Stimulated activated naive B cell treated with anti-CD40 and anti-IgM and Interleukin-4, amounts not matched to agents 10 μg/mL and 1 μg/mL and 100 μg/mL, for 72 hours (primary cell): ENCODE data around the gene STAT3.
"Not testable (repeated sequence)": the region's sequence is repeated elsewhere in the genome, so short reads cannot be mapped to it uniquely, and the experiment has no call there.

Experiments used
- ATAC-seq, 2 donors: fragments of 150-1000 bp; cut with Tn5 transposase; replicated peaks; 2 replicates each; pipeline ENCODE4 v1.10.0; 2021; ENCODE audit warnings: moderate library complexity in 1 of 2
- DNase-seq: peaks from one replicate; pipeline ENCODE4 v3.0.0; 2021
- H3K27ac Mint-ChIP-seq: one replicate; pipeline ENCODE4 v1.8.0; 2022; ENCODE audit warnings: mild to moderate bottlenecking, mixed read lengths
- H3K27me3 Mint-ChIP-seq, 2 donors: one replicate each; pipeline ENCODE4 v1.8.0; 2022; ENCODE audit warnings: mixed read lengths in 2 of 2
- H3K36me3 Mint-ChIP-seq, 2 donors: one replicate each; pipeline ENCODE4 v1.8.0; 2022; ENCODE audit warnings: mixed read lengths in 2 of 2, mild to moderate bottlenecking in 1 of 2
- H3K4me1 Mint-ChIP-seq, 2 donors: one replicate each; pipeline ENCODE4 v1.8.0; 2022; ENCODE audit warnings: mixed read lengths in 2 of 2, mild to moderate bottlenecking in 1 of 2
- H3K4me3 Mint-ChIP-seq, 2 donors: one replicate each; pipeline ENCODE4 v1.8.0; 2022; ENCODE audit warnings: mild to moderate bottlenecking in 2 of 2, mixed read lengths in 2 of 2, moderate library complexity in 1 of 2
- H3K9me3 Mint-ChIP-seq, 2 donors: one replicate each; pipeline ENCODE4 v1.8.0; 2022; ENCODE audit warnings: mixed read lengths in 2 of 2, mild to moderate bottlenecking in 1 of 2

Gene STAT3

GRCh38 chr17:42305543-42306384 lies 82.5 kb downstream of the STAT3 start:
- no peak for ATAC-seq
- Mint-ChIP-seq H3K4me1 (peaks cover 61 to 63% of the 10 kb centered on the region in 2 donors), H3K36me3 (peaks cover 80 to 90% of the 10 kb centered on the region in 2 donors), H3K9me3 (no peaks in the 10 kb centered on the region), H3K27ac (peak overlapping the region; percentile 88), H3K4me3 (peak overlapping the region; percentile 7 to 28), H3K27me3 (no peaks in the 10 kb centered on the region)
- no peak for DNase-seq

DNA sequence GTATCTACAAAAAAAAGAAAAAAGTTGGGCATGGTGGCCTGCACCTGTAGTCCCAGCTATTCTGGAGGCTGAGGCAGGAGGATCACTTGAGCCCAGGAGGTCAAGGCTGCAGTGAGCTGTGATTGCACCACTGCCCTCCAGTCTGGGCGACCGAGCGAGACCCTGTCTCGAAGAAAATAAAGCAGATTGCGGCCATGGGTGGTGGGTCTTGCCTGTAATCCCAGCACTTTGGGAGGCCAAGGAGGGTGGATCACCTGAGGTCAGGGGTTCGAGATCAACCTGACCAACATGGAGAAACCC lies 83.3 kb downstream of the STAT3 start:
- ATAC-seq, H3K9me3 Mint-ChIP-seq, DNase-seq, H3K27me3 Mint-ChIP-seq, H3K4me3 Mint-ChIP-seq, H3K27ac Mint-ChIP-seq: not testable (repeated sequence)
- H3K4me1 Mint-ChIP-seq = peaks cover 54 to 55% of the 10 kb centered on the region in 2 donors
- peaks cover 72 to 83% of the 10 kb centered on the region in 2 donors for H3K36me3 Mint-ChIP-seq

- Mint-ChIP-seq H3K36me3 (peaks cover 68 to 77% of the 10 kb centered on the region in 2 donors), H3K27ac (peak overlapping the region; percentile 75), H3K9me3 (no peaks in the 10 kb centered on the region), H3K4me3 (peak overlapping the region in 1 of 2 donors; percentile 21), H3K27me3 (no peaks in the 10 kb centered on the region), H3K4me1 (peaks cover 49 to 51% of the 10 kb centered on the region in 2 donors)
- peak in 1 of 2 donors; percentile 11 for ATAC-seq
- no peak for DNase-seq
Measured at GRCh38 chr17:42304187-42305030, 83.8 kb downstream of the STAT3 start.

DNA sequence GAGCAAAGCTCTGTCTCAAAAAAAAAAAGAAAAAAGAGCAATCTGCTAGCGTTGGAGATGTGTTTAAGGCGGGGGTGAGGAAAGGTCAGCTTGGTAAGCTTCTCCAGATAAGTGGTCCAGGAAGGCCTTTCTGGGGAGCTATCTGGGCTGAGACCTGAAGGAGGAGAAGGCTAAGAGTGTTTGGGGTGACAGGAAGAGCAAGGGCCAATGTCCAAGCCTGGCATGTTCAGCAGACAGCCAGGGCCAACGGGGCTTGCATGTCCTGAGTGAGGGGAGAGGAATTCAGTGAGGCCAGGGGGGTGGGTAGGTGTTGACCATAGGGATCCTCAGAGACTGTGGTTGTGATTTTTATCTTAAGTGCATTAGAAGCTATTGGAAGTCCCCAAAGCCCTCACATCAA lies 84.5 kb downstream of the STAT3 start:
- DNase-seq (no peak), ATAC-seq (no peak)
- Mint-ChIP-seq H3K4me1 (peaks cover 48 to 49% of the 10 kb centered on the region in 2 donors), H3K4me3 (peak overlapping the region in 1 of 2 donors; percentile 56), H3K36me3 (peaks cover 68 to 76% of the 10 kb centered on the region in 2 donors), H3K27ac (peak overlapping the region; percentile 88), H3K9me3 (no peaks in the 10 kb centered on the region), H3K27me3 (no peaks in the 10 kb centered on the region)

GRCh38 chr17:42301022-42301421 lies 87.2 kb downstream of the STAT3 start:
- no peak for ATAC-seq
- peaks cover 54 to 59% of the 10 kb centered on the region in 2 donors for H3K36me3 Mint-ChIP-seq
- H3K9me3 Mint-ChIP-seq = no peaks in the 10 kb centered on the region
- H3K4me1 Mint-ChIP-seq = peaks cover 33 to 37% of the 10 kb centered on the region in 2 donors
- no peak overlapping the region for H3K4me3 Mint-ChIP-seq
- H3K27ac Mint-ChIP-seq = peak overlapping the region; percentile 83
- H3K27me3 Mint-ChIP-seq = no peaks in the 10 kb centered on the region
- DNase-seq = no peak

- not testable (repeated sequence) for H3K27ac Mint-ChIP-seq, H3K27me3 Mint-ChIP-seq, DNase-seq, H3K9me3 Mint-ChIP-seq, H3K4me3 Mint-ChIP-seq, ATAC-seq
- Mint-ChIP-seq H3K4me1 (peaks cover 36 to 44% of the 10 kb centered on the region in 2 donors), H3K36me3 (peaks cover 54 to 61% of the 10 kb centered on the region in 2 donors)
Measured at GRCh38 chr17:42299913-42300312, 88.3 kb downstream of the STAT3 start.

- not testable (repeated sequence) for ATAC-seq, H3K4me3 Mint-ChIP-seq, H3K27me3 Mint-ChIP-seq, H3K27ac Mint-ChIP-seq, DNase-seq, H3K9me3 Mint-ChIP-seq
- peaks cover 41 to 42% of the 10 kb centered on the region in 2 donors for H3K4me1 Mint-ChIP-seq
- H3K36me3 Mint-ChIP-seq = peaks cover 48 to 60% of the 10 kb centered on the region in 2 donors
Measured at GRCh38 chr17:42299361-42299760, 88.9 kb downstream of the STAT3 start.

- H3K4me3 Mint-ChIP-seq, DNase-seq, ATAC-seq, H3K9me3 Mint-ChIP-seq, H3K27ac Mint-ChIP-seq, H3K27me3 Mint-ChIP-seq: not testable (repeated sequence)
- Mint-ChIP-seq H3K36me3 (peaks cover 41 to 54% of the 10 kb centered on the region in 2 donors), H3K4me1 (peaks cover 38 to 45% of the 10 kb centered on the region in 2 donors)
Measured at GRCh38 chr17:42297775-42298174, 90.5 kb downstream of the STAT3 start.

- Mint-ChIP-seq H3K4me1 (peaks cover 34 to 56% of the 10 kb centered on the region in 2 donors), H3K27me3 (no peaks in the 10 kb centered on the region), H3K4me3 (peak overlapping the region in 1 of 2 donors; percentile 25), H3K36me3 (peaks cover 39 to 56% of the 10 kb centered on the region in 2 donors), H3K9me3 (no peaks in the 10 kb centered on the region), H3K27ac (no peak overlapping the region)
- DNase-seq (no peak), ATAC-seq (no peak)
Measured at GRCh38 chr17:42296012-42296411, 92.2 kb downstream of the STAT3 start.

- Mint-ChIP-seq H3K36me3 (peaks cover 45 to 66% of the 10 kb centered on the region in 2 donors), H3K9me3 (no peaks in the 10 kb centered on the region), H3K4me1 (peaks cover 40 to 67% of the 10 kb centered on the region in 2 donors), H3K27me3 (no peaks in the 10 kb centered on the region), H3K27ac (peak overlapping the region; percentile 14), H3K4me3 (no peak overlapping the region)
- no peak for ATAC-seq
- DNase-seq = no peak
Measured at GRCh38 chr17:42294469-42295398, 93.5 kb downstream of the STAT3 start.

DNA sequence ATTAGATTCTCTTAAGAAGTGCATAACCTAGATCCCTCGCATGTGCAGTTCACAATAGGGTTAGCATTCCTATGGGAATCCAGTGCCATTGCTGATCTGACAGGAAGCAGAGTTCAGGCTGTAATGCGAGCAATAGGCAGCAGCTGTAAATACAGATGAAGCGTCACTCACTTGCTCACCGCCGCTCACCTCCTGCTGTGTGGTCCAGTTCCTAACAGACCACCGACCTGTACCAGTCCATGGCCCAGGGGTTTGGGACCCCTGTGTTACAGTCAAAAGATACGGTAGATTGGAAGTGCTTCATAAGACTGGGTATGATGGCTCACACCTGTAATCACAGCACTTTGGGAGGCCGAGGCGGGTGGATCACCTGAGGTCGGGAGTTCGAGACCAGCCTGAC lies 97.1 kb downstream of the STAT3 start:
- DNase-seq = no peak
- Mint-ChIP-seq H3K9me3 (no peaks in the 10 kb centered on the region), H3K4me3 (peak overlapping the region; percentile 55 to 89), H3K36me3 (peaks cover 46 to 63% of the 10 kb centered on the region in 2 donors), H3K27ac (peak overlapping the region; percentile 74), H3K27me3 (no peaks in the 10 kb centered on the region), H3K4me1 (peaks cover 50 to 83% of the 10 kb centered on the region in 2 donors)
- no peak for ATAC-seq

DNA sequence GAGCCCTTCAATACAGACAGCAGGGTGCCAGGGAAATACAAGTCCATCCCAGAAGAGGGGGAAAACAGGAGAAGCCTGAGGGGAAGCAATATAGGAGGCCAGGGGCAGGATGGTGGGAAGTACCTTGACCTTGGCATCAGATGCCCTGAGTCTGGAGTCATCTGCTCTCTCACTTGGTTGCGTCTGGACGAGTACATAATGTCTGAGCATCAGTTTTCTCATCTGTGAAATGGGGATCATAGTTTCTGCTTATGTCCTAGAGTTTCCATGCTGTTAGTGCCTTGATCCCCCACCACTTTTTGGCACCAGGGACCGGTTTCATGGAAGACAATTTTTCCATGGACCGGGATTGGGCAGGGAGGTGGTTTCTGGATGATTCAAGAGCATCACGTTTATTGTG lies 97.7 kb downstream of the STAT3 start:
- H3K4me3 Mint-ChIP-seq = peak overlapping the region; percentile 89 to 98
- peaks cover 45 to 64% of the 10 kb centered on the region in 2 donors for H3K36me3 Mint-ChIP-seq
- DNase-seq = no peak
- H3K9me3 Mint-ChIP-seq = no peaks in the 10 kb centered on the region
- H3K27ac Mint-ChIP-seq = peak overlapping the region; percentile 99
- H3K4me1 Mint-ChIP-seq = peaks cover 46 to 87% of the 10 kb centered on the region in 2 donors
- no peak for ATAC-seq
- H3K27me3 Mint-ChIP-seq = no peaks in the 10 kb centered on the region

GRCh38 chr17:42289611-42290181 lies 98.5 kb downstream of the STAT3 start:
- no peaks in the 10 kb centered on the region for H3K27me3 Mint-ChIP-seq
- DNase-seq (peak; percentile 73), ATAC-seq (peak; percentile 29 to 34)
- H3K27ac Mint-ChIP-seq = peak overlapping the region; percentile 99
- peak overlapping the region; percentile 89 to 98 for H3K4me3 Mint-ChIP-seq
- peaks cover 41 to 56% of the 10 kb centered on the region in 2 donors for H3K36me3 Mint-ChIP-seq
- no peaks in the 10 kb centered on the region for H3K9me3 Mint-ChIP-seq
- peaks cover 40 to 84% of the 10 kb centered on the region in 2 donors for H3K4me1 Mint-ChIP-seq
